Stimulated activated effector memory CD8-positive, alpha-beta T cell treated with anti-CD3 and anti-CD28 coated beads, Interleukin-12 subunit alpha, Interleukin-12 subunit beta, amount 100 ng/mL, for 72 hours (primary cell): ENCODE data around the gene GNAT1.

Source experiments
- ATAC-seq: fragments of 150-1000 bp; cut with Tn5 transposase; 2 replicates; pipeline ENCODE4 v1.10.0; 2021
- DNase-seq, 2 donors: peaks; one replicate each; pipeline ENCODE4 v3.0.0; 2021 to 2022; ENCODE audit warnings: low spot score in 2 of 2
- H3K27ac Mint-ChIP-seq: one replicate; pipeline ENCODE4 v1.8.0; 2022; ENCODE audit warnings: mild to moderate bottlenecking, mixed read lengths
- H3K36me3 Mint-ChIP-seq: one replicate; pipeline ENCODE4 v1.8.0; 2022; ENCODE audit warnings: mild to moderate bottlenecking, mixed read lengths
- H3K4me1 Mint-ChIP-seq: one replicate; pipeline ENCODE4 v1.8.0; 2022; ENCODE audit warnings: mixed read lengths
- H3K4me3 Mint-ChIP-seq: one replicate; pipeline ENCODE4 v1.8.0; 2022; ENCODE audit warnings: mild to moderate bottlenecking, mixed read lengths
- H3K9me3 Mint-ChIP-seq: one replicate; pipeline ENCODE4 v1.8.0; 2022; ENCODE audit warnings: mixed read lengths

The GNAT1 gene

GRCh38 chr3:50157827-50158529, 33.4 kb upstream of the GNAT1 start:
- no peaks in the 10 kb centered on the region for H3K9me3 Mint-ChIP-seq
- H3K36me3 Mint-ChIP-seq = no peaks in the 10 kb centered on the region
- no peak overlapping the region for H3K4me3 Mint-ChIP-seq
- H3K27ac Mint-ChIP-seq = no peak overlapping the region
- ATAC-seq (no peak), DNase-seq (no peak)
- peaks cover 17% of the 10 kb centered on the region for H3K4me1 Mint-ChIP-seq

- Mint-ChIP-seq H3K27ac (no peak overlapping the region), H3K4me1 (peaks cover 17% of the 10 kb centered on the region), H3K9me3 (no peaks in the 10 kb centered on the region), H3K4me3 (no peak overlapping the region), H3K36me3 (no peaks in the 10 kb centered on the region)
- ATAC-seq (no peak), DNase-seq (no peak)
Measured at GRCh38 chr3:50158530-50159146, 32.8 kb upstream of the GNAT1 start.

GRCh38 chr3:50160561-50160983, 30.8 kb upstream of the GNAT1 start:
- no peak for ATAC-seq

GRCh38 chr3:50161320-50161719, 30.1 kb upstream of the GNAT1 start:
- ATAC-seq = no peak
- H3K4me3 Mint-ChIP-seq = no peak overlapping the region
- H3K27ac Mint-ChIP-seq = no peak overlapping the region

More at GRCh38 chr3:50160561-50160983, 30.8 kb upstream of the GNAT1 start:
- Mint-ChIP-seq H3K36me3 (no peaks in the 10 kb centered on the region), H3K4me3 (no peak overlapping the region), H3K9me3 (no peaks in the 10 kb centered on the region), H3K4me1 (peaks cover 10% of the 10 kb centered on the region), H3K27ac (no peak overlapping the region)
- no peak for DNase-seq

GRCh38 chr3:50162034-50162883, 29.2 kb upstream of the GNAT1 start:
- Mint-ChIP-seq H3K4me3 (no peak overlapping the region), H3K4me1 (no peaks in the 10 kb centered on the region), H3K9me3 (no peaks in the 10 kb centered on the region), H3K36me3 (no peaks in the 10 kb centered on the region), H3K27ac (peak overlapping the region; percentile 23)
- ATAC-seq (no peak), DNase-seq (no peak)

More at GRCh38 chr3:50161320-50161719, 30.1 kb upstream of the GNAT1 start:
- Mint-ChIP-seq H3K4me1 (peaks cover 3% of the 10 kb centered on the region), H3K9me3 (no peaks in the 10 kb centered on the region), H3K36me3 (no peaks in the 10 kb centered on the region)
- DNase-seq = no peak

- no peak overlapping the region for H3K27ac Mint-ChIP-seq
- no peaks in the 10 kb centered on the region for H3K9me3 Mint-ChIP-seq
- H3K4me3 Mint-ChIP-seq = no peak overlapping the region
- no peak for DNase-seq
- H3K36me3 Mint-ChIP-seq = no peaks in the 10 kb centered on the region
- ATAC-seq = no peak
- H3K4me1 Mint-ChIP-seq = no peaks in the 10 kb centered on the region
Measured at GRCh38 chr3:50163572-50164455, 27.6 kb upstream of the GNAT1 start.

GRCh38 chr3:50164481-50164880, 26.9 kb upstream of the GNAT1 start:
- Mint-ChIP-seq H3K4me3 (no peak overlapping the region), H3K4me1 (no peaks in the 10 kb centered on the region), H3K36me3 (no peaks in the 10 kb centered on the region), H3K9me3 (no peaks in the 10 kb centered on the region), H3K27ac (peak overlapping the region; percentile 78)
- DNase-seq (no peak), ATAC-seq (no peak)

GRCh38 chr3:50164984-50165909, 26.2 kb upstream of the GNAT1 start:
- H3K4me1 Mint-ChIP-seq = no peaks in the 10 kb centered on the region
- H3K36me3 Mint-ChIP-seq = no peaks in the 10 kb centered on the region
- no peak overlapping the region for H3K4me3 Mint-ChIP-seq
- no peak for DNase-seq
- H3K9me3 Mint-ChIP-seq = no peaks in the 10 kb centered on the region
- no peak for ATAC-seq
- H3K27ac Mint-ChIP-seq = peak overlapping the region; percentile 78

- Mint-ChIP-seq H3K27ac (no peak overlapping the region), H3K36me3 (no peaks in the 10 kb centered on the region), H3K4me3 (no peak overlapping the region), H3K9me3 (no peaks in the 10 kb centered on the region), H3K4me1 (no peaks in the 10 kb centered on the region)
- ATAC-seq (no peak), DNase-seq (no peak)
Measured at GRCh38 chr3:50165910-50166538, 25.4 kb upstream of the GNAT1 start.

GRCh38 chr3:50166620-50167019, 24.8 kb upstream of the GNAT1 start:
- H3K4me1 Mint-ChIP-seq = no peaks in the 10 kb centered on the region
- no peak overlapping the region for H3K4me3 Mint-ChIP-seq
- no peaks in the 10 kb centered on the region for H3K36me3 Mint-ChIP-seq
- ATAC-seq = no peak
- H3K27ac Mint-ChIP-seq = no peak overlapping the region
- no peak for DNase-seq
- H3K9me3 Mint-ChIP-seq = no peaks in the 10 kb centered on the region

- Mint-ChIP-seq H3K36me3 (no peaks in the 10 kb centered on the region), H3K4me1 (no peaks in the 10 kb centered on the region), H3K4me3 (no peak overlapping the region), H3K27ac (peak overlapping the region; percentile 33), H3K9me3 (no peaks in the 10 kb centered on the region)
- ATAC-seq (no peak), DNase-seq (no peak)
Measured at GRCh38 chr3:50167069-50167840, 24.2 kb upstream of the GNAT1 start.

GRCh38 chr3:50167841-50168209, 23.6 kb upstream of the GNAT1 start:
- no peak for DNase-seq
- Mint-ChIP-seq H3K27ac (peak overlapping the region; percentile 33), H3K9me3 (no peaks in the 10 kb centered on the region), H3K4me3 (no peak overlapping the region), H3K36me3 (no peaks in the 10 kb centered on the region), H3K4me1 (no peaks in the 10 kb centered on the region)
- no peak for ATAC-seq

GRCh38 chr3:50168388-50168787, 23.0 kb upstream of the GNAT1 start:
- H3K4me3 Mint-ChIP-seq = no peak overlapping the region
- ATAC-seq = no peak
- peaks cover under 1% of the 10 kb centered on the region for H3K4me1 Mint-ChIP-seq
- no peaks in the 10 kb centered on the region for H3K36me3 Mint-ChIP-seq
- no peak for DNase-seq
- no peaks in the 10 kb centered on the region for H3K9me3 Mint-ChIP-seq
- H3K27ac Mint-ChIP-seq = peak overlapping the region; percentile 33
